HFF-Myc (cell line): ENCODE measurements around the gene SPIRE2.
"Not testable (repeated sequence)": the region's sequence is repeated elsewhere in the genome, so short reads cannot be mapped to it uniquely, and the experiment has no call there.

Experiments used
- DNase-seq: peaks from one replicate; pipeline ENCODE4 v3.0.0-alpha.2; 2011; ENCODE audit warnings: low read depth; ENCODE audit errors: extremely low read depth
- H3K4me3 ChIP-seq: replicated peaks from 2 replicates; pipeline ENCODE4 v1.5.1; 2011; ENCODE audit warnings: low read depth, mild to moderate bottlenecking, control low read depth, low read length
- TF ChIP-seq, protein P1 (sequence below): IDR thresholded peaks from 2 replicates; pipeline ENCODE4 v1.5.1; 2012; ENCODE audit warnings: mild to moderate bottlenecking, low read depth, low read length, control low read depth; ENCODE audit errors: missing control alignments

The SPIRE2 gene

DNA sequence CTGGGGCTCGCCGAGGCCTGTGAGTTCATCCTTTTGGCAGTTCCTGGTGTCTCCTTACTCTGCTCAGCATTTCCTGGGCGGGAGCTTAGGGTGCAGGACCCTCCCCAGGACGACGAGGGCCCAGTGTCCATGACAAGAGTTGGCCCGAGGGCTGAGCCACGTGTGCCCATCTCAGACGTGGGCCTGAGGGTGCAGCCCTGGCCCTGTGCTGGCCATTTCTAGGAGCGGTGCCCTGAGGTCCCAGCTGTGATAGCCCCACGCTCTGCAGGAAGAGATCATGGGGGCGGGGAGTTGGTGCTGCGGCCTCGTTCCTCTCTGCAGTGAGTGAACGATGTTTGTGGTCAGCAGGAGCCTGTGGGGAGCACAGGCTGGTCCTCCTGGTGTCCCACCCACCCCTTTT is 84.4 kb downstream of the SPIRE2 start:
- no peak for DNase-seq
- TF ChIP-seq, protein P1, sequence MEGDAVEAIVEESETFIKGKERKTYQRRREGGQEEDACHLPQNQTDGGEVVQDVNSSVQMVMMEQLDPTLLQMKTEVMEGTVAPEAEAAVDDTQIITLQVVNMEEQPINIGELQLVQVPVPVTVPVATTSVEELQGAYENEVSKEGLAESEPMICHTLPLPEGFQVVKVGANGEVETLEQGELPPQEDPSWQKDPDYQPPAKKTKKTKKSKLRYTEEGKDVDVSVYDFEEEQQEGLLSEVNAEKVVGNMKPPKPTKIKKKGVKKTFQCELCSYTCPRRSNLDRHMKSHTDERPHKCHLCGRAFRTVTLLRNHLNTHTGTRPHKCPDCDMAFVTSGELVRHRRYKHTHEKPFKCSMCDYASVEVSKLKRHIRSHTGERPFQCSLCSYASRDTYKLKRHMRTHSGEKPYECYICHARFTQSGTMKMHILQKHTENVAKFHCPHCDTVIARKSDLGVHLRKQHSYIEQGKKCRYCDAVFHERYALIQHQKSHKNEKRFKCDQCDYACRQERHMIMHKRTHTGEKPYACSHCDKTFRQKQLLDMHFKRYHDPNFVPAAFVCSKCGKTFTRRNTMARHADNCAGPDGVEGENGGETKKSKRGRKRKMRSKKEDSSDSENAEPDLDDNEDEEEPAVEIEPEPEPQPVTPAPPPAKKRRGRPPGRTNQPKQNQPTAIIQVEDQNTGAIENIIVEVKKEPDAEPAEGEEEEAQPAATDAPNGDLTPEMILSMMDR = no peak
- no peak overlapping the region for H3K4me3 ChIP-seq

DNA sequence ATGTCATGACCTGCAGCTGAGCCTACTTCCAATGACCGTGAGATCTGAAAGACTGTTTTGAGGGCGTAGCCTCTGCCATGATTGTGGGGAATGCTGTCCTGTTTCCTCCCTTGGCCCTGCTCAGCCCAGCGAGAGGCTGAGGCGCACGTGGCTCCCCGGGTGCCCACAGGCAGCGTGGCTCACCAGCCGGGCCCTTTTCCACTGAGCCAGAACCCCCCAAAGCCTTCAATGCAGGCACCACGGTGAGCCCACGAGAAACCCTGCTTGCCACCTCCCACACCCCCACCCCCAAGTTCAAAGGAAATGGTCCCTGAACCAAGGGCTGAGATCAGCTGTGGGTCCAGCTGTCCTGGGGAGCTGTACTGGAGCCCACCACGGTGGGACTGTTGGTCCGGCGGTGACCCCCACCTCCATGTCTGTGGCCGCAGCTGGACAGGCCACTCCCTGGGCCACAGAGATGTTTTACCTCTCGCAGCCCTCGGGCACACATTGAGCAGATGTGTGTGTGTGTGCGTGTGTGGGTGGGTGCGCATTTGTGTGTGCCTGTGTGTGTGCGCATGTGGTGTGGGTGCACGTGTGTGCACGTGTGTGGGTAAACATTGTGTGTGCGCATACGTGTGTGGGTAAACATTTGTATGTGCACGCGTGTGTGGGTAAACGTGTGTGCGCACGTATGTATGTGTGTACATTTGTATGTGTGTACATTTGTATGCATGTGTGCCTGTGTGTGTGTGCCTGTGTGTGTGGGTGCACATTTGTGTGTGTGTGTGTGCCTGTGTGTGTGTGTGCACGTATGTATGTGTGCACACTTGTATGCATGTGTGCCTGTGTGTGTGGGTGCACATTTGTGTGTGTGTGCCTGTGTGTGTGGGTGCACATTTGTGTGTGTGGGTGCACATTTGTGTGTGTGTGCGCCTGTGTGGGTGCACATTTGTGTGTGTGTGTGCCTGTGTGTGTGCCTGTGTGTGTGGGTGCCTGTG is 85.4 kb downstream of the SPIRE2 start:
- no peak for DNase-seq
- TF ChIP-seq, protein P1 = no peak

DNA sequence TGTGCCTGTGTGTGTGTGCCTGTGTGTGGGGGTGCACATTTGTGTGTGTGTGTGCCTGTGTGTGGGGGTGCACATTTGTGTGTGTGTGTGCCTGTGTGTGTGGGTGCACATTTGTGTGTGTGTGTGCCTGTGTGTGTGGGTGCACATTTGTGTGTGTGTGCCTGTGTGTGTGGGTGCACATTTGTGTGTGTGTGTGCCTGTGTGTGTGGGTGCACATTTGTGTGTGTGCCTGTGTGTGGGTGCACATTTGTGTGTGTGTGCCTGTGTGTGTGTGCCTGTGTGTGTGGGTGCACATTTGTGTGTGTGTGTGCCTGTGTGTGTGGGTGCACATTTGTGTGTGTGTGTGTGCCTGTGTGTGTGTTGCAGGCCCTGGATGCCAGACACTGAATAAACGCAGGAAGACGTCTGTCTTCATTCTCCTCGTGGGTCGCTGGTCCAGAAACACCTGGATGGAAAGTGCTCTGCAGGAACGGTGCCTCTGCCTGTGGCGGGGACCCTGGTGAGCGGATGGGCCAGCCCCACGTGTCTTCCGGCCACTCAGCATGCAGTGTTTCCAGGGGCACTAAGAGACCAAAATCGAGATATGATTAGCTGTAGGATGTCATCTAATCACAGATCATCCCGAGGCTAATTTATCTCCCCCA is 86.5 kb downstream of the SPIRE2 start:
- not testable (repeated sequence) for H3K4me3 ChIP-seq, DNase-seq

More for the DNA sequence above, 85.4 kb downstream of the SPIRE2 start:
- H3K4me3 ChIP-seq = no peak overlapping the region

DNA sequence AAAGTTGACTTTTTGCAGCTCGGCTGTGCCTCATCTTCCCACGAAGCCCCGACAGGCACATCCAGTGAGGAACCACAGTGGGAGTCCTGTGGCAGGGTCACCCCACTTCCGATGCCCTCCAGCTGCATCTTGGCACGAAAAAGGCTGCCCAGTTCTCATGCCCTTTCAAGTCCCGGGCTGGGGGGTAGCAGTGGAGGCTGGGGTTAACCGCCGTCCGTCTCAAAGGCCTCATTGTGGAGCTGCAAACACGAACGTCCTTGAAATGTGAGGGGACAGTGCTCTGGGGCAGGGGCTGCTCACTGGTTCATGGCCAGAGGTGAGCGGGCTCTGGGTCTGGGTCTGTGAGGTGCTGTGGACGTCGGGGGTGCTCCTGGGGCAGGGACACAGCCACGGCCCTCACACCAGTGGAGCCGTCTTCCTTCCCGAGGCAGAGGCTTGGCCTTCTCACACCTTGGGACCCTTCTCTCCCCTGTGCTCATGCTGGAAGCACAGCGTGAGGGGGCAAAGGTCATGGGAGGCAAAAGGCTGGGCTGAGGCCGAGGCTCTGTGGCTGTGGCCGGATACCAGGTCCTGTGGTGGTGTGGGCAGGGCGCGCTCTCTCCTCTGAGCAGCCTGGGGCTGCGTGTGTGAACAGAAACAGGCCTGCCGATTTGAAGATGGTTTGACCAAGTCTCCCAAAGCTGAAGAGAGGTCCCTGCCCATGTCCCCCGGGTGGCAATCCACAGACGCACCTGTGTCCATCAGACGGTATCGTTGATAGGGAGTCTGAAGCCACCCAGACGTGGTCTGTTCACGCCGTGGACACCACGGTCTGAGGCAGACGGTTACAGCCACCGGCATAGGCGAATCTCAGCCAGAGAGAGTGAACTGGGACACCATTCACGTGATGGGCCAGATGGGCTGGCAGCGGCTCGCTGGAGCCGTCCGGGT is 87.3 kb downstream of the SPIRE2 start:
- H3K4me3 ChIP-seq = no peak overlapping the region
- TF ChIP-seq, protein P1 = no peak

DNA sequence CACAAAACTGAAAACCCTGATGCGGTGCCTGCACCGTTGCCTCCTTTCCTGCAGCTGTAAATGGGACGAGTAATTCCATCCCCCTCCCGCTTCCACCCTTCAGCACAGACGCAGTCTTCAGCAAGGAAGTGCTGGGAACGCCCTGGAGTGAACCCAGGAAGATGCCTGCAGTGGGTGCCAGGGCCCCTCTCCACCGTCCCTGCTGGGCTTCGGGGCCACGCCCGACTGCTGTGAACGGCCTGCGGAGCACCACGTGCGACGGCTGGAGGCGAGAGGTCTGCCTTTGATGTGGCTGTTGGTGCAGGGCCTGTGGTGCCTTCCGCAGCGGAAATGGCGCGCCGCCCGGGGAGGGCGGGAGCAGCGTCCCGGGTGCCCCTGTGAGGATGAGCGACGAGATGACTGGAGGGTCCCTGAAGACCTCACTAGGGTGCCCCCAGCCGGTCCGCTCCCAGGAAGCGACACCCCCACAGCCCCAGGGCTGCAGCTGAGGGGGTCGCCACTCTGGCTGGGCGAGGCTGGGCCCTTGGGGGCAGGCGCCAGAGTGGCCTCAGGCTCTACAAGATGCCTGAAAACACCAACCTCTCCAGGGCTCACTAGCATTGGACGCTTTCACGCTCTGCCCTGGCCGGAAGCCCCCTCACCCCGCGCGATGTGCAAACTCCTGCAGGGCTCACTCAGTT is 89.6 kb downstream of the SPIRE2 start:
- TF ChIP-seq, protein P1 = no peak
- peak overlapping the region; percentile 33 for H3K4me3 ChIP-seq
- no peak for DNase-seq

More for the DNA sequence above, 87.3 kb downstream of the SPIRE2 start:
- no peak for DNase-seq

DNA sequence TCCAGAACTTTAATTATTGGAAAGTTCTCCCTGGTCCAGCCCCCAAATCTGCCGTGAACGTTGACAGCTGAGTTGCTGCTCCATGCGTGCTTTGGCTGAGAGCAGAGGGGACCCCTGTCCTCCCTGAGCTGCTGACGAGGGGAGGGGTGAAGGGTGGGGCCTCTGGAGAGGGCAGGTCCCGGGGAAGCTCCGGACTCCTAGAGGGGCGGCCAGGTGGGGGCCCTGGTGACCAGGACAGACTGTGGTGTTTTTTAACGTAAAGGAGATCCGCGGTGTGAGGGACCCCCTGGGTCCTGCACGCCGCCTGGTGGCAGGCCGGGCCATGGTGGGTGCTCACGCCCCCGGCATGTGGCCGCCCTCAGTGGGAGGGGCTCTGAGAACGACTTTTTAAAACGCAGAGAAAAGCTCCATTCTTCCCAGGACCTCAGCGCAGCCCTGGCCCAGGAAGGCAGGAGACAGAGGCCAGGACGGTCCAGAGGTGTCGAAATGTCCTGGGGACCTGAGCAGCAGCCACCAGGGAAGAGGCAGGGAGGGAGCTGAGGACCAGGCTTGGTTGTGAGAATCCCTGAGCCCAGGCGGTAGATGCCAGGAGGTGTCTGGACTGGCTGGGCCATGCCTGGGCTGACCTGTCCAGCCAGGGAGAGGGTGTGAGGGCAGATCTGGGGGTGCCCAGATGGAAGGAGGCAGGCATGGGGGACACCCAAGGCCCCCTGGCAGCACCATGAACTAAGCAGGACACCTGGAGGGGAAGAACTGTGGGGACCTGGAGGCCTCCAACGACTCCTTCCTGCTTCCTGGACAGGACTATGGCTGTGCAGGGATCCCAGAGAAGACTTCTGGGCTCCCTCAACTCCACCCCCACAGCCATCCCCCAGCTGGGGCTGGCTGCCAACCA is 90.4 kb downstream of the SPIRE2 start, which contains the start of gene MC1R:
MC1R (plus strand) TSS at position 410 of the 895 bp plus-strand sequence; CDS start at position 807, 397 bp downstream.
- TF ChIP-seq, protein P1 = peak; percentile 76

More for the DNA sequence above, 90.4 kb downstream of the SPIRE2 start, which contains the start of gene MC1R:
- peak within 1 kb of the TSS; percentile 33 for H3K4me3 ChIP-seq
- DNase-seq = no peak
